MV-4-11 (cell line): ENCODE measurements around the gene ZDHHC11.
"Not testable (repeated sequence)": the region's sequence is repeated elsewhere in the genome, so short reads cannot be mapped to it uniquely, and the experiment has no call there.

Experiments used
- DNase-seq: peaks from one replicate; lab custom pipeline; 2025; lab: John Stamatoyannopoulos, UW

Gene ZDHHC11

GRCh38 chr5:747303-747844 lies 103.4 kb downstream of the ZDHHC11 start:
- not testable (repeated sequence) for DNase-seq

DNA sequence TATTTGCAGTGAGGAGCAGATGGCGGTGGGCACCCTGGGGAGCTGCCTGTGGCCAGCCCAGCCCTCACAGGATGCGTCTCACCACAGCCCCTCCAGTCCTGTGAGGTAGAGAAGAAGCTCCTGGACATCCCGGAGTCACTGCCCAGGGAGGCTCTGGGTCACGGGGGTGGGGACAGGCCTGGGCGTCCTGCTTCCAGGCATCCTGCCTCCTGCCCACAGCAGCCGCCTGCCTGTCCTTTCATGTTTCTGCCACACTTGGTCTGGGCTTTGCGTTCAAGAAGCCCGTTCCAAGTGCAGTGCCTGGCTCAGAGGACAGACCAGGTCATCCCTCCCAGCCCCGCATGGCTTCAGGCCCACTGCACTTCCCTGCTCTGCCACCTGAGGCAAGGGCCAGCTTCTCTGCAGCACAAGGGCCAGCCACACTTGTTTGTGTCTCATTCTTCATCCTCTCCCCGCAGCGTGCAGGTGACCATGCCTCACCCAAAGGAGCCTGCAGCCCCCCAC lies 104.5 kb downstream of the ZDHHC11 start:
- DNase-seq: no peak
